ENCODE measurements around the gene RUSC2. TPM values are rescaled to one million over a fixed set of nuclear protein-coding genes. Genes with fewer than 3 reads are reported as not detected.
A peak's percentile ranks its signal among the peaks of the same experiment; 100 is the strongest.

RUSC2 gene
- total and polyA plus RNA-seq, 2 of the 13 experiments (the other 11 are each of a cell fraction or from before 2014, with no cell fraction given), result 2.8 to 3.3 TPM

DNA sequence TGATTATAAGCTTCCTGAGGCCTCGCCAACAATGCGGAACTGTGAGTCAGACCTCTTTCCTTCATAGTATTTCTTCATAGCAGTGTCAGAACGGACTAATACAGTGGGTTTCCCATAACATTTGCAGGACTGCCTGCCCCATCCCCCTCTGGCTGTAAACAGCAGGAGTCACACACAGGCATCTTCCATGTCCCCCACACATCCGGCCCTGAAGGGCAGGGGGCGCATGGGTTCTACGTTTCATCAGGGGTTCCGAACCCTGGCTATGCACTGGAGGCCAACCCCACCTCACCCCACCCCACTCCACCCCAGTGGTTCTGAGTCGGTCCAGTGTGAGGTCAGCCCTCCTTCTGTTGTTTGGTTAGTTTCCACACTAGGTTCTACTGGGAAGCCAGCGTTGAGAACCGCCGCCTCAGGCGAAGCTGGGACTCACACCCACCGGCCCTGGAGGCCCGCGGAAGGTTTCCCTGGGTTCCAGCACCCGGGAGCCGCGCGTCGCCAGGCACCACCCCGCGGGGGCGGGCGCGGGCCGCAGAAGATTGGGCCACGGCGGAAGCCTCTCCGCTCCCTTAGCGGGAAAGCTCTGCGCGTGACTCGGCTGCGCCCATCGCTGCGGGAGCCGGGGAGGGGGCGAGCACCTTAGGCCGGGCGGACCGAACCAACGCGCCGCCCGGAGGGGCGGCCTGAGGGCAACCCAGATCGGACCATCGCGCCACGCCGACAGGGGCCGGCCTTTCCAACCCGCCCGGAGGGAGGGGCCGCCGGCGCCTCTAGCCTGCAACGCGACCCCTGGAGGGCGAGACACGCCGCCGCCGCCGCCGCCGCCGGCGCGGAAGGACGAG is at the start of gene RUSC2 (continued):
- TF ChIP-seq, protein P1, sequence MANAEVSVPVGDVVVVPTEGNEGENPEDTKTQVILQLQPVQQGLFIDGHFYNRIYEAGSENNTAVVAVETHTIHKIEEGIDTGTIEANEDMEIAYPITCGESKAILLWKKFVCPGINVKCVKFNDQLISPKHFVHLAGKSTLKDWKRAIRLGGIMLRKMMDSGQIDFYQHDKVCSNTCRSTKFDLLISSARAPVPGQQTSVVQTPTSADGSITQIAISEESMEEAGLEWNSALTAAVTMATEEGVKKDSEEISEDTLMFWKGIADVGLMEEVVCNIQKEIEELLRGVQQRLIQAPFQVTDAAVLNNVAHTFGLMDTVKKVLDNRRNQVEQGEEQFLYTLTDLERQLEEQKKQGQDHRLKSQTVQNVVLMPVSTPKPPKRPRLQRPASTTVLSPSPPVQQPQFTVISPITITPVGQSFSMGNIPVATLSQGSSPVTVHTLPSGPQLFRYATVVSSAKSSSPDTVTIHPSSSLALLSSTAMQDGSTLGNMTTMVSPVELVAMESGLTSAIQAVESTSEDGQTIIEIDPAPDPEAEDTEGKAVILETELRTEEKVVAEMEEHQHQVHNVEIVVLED (CRISPR knock-in tag; IDR thresholded peaks at IDR 0.05; ENCODE audit: borderline replicate concordance), result peak; percentile 42; the same call in 1 of the 2 replicates
- TF ChIP-seq DR1 (CRISPR knock-in tag; IDR thresholded peaks at IDR 0.05), result peak; percentile 81; the same call in 1 of the 2 replicates
- TF ChIP-seq ARNTL (CRISPR knock-in tag; IDR thresholded peaks at IDR 0.05), result peak; percentile 58; the same call in 1 of the 2 replicates
- TF ChIP-seq, protein P2, sequence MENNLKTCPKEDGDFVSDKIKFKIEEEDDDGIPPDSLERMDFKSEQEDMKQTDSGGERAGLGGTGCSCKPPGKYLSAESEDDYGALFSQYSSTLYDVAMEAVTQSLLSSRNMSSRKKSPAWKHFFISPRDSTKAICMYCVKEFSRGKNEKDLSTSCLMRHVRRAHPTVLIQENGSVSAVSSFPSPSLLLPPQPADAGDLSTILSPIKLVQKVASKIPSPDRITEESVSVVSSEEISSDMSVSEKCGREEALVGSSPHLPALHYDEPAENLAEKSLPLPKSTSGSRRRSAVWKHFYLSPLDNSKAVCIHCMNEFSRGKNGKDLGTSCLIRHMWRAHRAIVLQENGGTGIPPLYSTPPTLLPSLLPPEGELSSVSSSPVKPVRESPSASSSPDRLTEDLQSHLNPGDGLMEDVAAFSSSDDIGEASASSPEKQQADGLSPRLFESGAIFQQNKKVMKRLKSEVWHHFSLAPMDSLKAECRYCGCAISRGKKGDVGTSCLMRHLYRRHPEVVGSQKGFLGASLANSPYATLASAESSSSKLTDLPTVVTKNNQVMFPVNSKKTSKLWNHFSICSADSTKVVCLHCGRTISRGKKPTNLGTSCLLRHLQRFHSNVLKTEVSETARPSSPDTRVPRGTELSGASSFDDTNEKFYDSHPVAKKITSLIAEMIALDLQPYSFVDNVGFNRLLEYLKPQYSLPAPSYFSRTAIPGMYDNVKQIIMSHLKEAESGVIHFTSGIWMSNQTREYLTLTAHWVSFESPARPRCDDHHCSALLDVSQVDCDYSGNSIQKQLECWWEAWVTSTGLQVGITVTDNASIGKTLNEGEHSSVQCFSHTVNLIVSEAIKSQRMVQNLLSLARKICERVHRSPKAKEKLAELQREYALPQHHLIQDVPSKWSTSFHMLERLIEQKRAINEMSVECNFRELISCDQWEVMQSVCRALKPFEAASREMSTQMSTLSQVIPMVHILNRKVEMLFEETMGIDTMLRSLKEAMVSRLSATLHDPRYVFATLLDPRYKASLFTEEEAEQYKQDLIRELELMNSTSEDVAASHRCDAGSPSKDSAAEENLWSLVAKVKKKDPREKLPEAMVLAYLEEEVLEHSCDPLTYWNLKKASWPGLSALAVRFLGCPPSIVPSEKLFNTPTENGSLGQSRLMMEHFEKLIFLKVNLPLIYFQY (CRISPR knock-in tag; IDR thresholded peaks at IDR 0.05; ENCODE audit: borderline replicate concordance), result peak; percentile 60; the same call in 1 of the 2 replicates
- peak; percentile 69; the same call in 1 of the 2 replicates for TF ChIP-seq IRX3 (CRISPR knock-in tag; IDR thresholded peaks at IDR 0.05; ENCODE audit: borderline replicate concordance, low read depth)
- TF ChIP-seq U2AF2 (IDR thresholded peaks at IDR 0.05; ENCODE audit: low read depth, low read length), result no peak
- peak; percentile 26; the same call in 1 of the 2 replicates for TF ChIP-seq KLF15 (CRISPR knock-in tag; IDR thresholded peaks at IDR 0.05; ENCODE audit: borderline replicate concordance)
- peak; percentile 46; the same call in 1 of the 2 replicates for TF ChIP-seq RAD21 (CRISPR knock-in tag; IDR thresholded peaks at IDR 0.05)
- TF ChIP-seq, protein P3, sequence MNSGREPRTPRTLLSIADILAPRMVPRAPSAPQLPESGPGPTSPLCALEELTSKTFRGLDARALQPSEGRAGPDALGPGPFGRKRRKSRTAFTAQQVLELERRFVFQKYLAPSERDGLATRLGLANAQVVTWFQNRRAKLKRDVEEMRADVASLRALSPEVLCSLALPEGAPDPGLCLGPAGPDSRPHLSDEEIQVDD (CRISPR knock-in tag; IDR thresholded peaks at IDR 0.05; ENCODE audit: borderline replicate concordance), result no peak; the same call in 1 of the 2 replicates
- no peak; the same call in none of the 2 replicates for TF ChIP-seq ZNF264 (CRISPR knock-in tag; IDR thresholded peaks at IDR 0.05)
- peak; percentile 18; the same call in 1 of the 2 replicates for TF ChIP-seq ZNF619 (CRISPR knock-in tag; IDR thresholded peaks at IDR 0.05)
- no peak for TF ChIP-seq ZNF136 (CRISPR knock-in tag; IDR thresholded peaks at IDR 0.05; ENCODE audit: low read depth)
- TF ChIP-seq PRMT3 (CRISPR knock-in tag; IDR thresholded peaks at IDR 0.05; ENCODE audit: borderline replicate concordance, low read depth), result no peak
- TF ChIP-seq, protein P4, sequence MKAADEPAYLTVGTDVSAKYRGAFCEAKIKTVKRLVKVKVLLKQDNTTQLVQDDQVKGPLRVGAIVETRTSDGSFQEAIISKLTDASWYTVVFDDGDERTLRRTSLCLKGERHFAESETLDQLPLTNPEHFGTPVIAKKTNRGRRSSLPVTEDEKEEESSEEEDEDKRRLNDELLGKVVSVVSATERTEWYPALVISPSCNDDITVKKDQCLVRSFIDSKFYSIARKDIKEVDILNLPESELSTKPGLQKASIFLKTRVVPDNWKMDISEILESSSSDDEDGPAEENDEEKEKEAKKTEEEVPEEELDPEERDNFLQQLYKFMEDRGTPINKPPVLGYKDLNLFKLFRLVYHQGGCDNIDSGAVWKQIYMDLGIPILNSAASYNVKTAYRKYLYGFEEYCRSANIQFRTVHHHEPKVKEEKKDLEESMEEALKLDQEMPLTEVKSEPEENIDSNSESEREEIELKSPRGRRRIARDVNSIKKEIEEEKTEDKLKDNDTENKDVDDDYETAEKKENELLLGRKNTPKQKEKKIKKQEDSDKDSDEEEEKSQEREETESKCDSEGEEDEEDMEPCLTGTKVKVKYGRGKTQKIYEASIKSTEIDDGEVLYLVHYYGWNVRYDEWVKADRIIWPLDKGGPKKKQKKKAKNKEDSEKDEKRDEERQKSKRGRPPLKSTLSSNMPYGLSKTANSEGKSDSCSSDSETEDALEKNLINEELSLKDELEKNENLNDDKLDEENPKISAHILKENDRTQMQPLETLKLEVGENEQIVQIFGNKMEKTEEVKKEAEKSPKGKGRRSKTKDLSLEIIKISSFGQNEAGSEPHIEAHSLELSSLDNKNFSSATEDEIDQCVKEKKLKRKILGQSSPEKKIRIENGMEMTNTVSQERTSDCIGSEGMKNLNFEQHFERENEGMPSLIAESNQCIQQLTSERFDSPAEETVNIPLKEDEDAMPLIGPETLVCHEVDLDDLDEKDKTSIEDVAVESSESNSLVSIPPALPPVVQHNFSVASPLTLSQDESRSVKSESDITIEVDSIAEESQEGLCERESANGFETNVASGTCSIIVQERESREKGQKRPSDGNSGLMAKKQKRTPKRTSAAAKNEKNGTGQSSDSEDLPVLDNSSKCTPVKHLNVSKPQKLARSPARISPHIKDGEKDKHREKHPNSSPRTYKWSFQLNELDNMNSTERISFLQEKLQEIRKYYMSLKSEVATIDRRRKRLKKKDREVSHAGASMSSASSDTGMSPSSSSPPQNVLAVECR (CRISPR knock-in tag; IDR thresholded peaks at IDR 0.05; ENCODE audit: borderline replicate concordance), result peak; percentile 58; the same call in 1 of the 2 replicates
- TF ChIP-seq FLYWCH1 (CRISPR knock-in tag; IDR thresholded peaks at IDR 0.05), result no peak
- TF ChIP-seq FOXK1 (CRISPR knock-in tag; IDR thresholded peaks at IDR 0.05; ENCODE audit: borderline replicate concordance, low read depth), result peak; percentile 72
- 0 out of 2 replicates have a peak, but pooled peaks have one; percentile 23 for TF ChIP-seq ZFAT (CRISPR knock-in tag; conservative IDR thresholded peaks at IDR 0.05)
